ELR (cell line): ENCODE results near the gene OLFM3.

Experiments
- DNase-seq: peaks from one replicate; pipeline ENCODE4 v3.0.0-alpha.2; 2015; ENCODE audit warnings: low read depth

Gene OLFM3

GRCh38 chr1:101849356-101849755 lies 147.4 kb downstream of the OLFM3 start:
- peak; percentile 43 for DNase-seq

- DNase-seq: no peak
Measured at GRCh38 chr1:101847626-101848025, 149.1 kb downstream of the OLFM3 start.

GRCh38 chr1:101846820-101847219 lies 149.9 kb downstream of the OLFM3 start:
- DNase-seq: no peak

GRCh38 chr1:101843160-101843559 lies 153.6 kb downstream of the OLFM3 start:
- no peak for DNase-seq

- DNase-seq: no peak
Measured at GRCh38 chr1:101841824-101842223, 154.9 kb downstream of the OLFM3 start.

GRCh38 chr1:101835988-101836387 lies 160.7 kb downstream of the OLFM3 start:
- DNase-seq: no peak

- peak; percentile 24 for DNase-seq
Measured at GRCh38 chr1:101833312-101833711, 163.4 kb downstream of the OLFM3 start.

GRCh38 chr1:101826416-101826815 lies 170.3 kb downstream of the OLFM3 start:
- no peak for DNase-seq

GRCh38 chr1:101820071-101820470 lies 176.7 kb downstream of the OLFM3 start:
- peak; percentile 64 for DNase-seq

- no peak for DNase-seq
Measured at GRCh38 chr1:101816262-101816661, 180.5 kb downstream of the OLFM3 start.

GRCh38 chr1:101798417-101798816 lies 198.3 kb downstream of the OLFM3 start:
- DNase-seq: no peak

- DNase-seq: no peak
Measured at GRCh38 chr1:101797722-101798121, 199.0 kb downstream of the OLFM3 start.

- DNase-seq: peak; percentile 51
Measured at GRCh38 chr1:101781201-101781831, 215.4 kb downstream of the OLFM3 start.

- DNase-seq: peak; percentile 54
Measured at GRCh38 chr1:101769520-101769919, 227.2 kb downstream of the OLFM3 start.

GRCh38 chr1:101757985-101758384 lies 238.7 kb downstream of the OLFM3 start:
- DNase-seq: peak; percentile 15

GRCh38 chr1:101756411-101756810 lies 240.3 kb downstream of the OLFM3 start:
- DNase-seq: no peak
